K562 (cell line): Measurements from ENCODE around the gene USP19. TPM values are rescaled to one million over a fixed set of nuclear protein-coding genes. Genes with fewer than 3 reads are reported as not detected.

Source experiments
- CXXC5 ChIP-seq: fragments of 250-450 bp; sonication (Bioruptor Pico); IDR thresholded peaks from 2 replicates; pipeline ENCODE4 v1.8.0; 2022; ENCODE audit warnings: inconsistent platforms, mild to moderate bottlenecking, moderate library complexity
- LCOR ChIP-seq: sonication (generic); formaldehyde crosslinking; IDR thresholded peaks from 2 replicates; pipeline ENCODE4 v1.8.0; 2022; ENCODE audit warnings: mild to moderate bottlenecking, missing genetic modification reagents
- SMARCC2 ChIP-seq: fragments of 450-650 bp; IDR thresholded peaks from 2 replicates; pipeline ENCODE4 v1.6.1; 2017; ENCODE audit warnings: antibody characterized with exemption, moderate library complexity, mild to moderate bottlenecking, low read depth
- SMARCE1 ChIP-seq: fragments of 450-650 bp; IDR thresholded peaks from 2 replicates; pipeline ENCODE4 v1.7.1; 2016; ENCODE audit warnings: mild to moderate bottlenecking
- ZBTB40 ChIP-seq, 2 experiments: fragments of 450-650 bp in 1 of 2; sonication (generic) in 1 of 2; formaldehyde crosslinking in 1 of 2; IDR thresholded peaks; 2 replicates each; pipeline versions ENCODE4 v1.7.1 to v1.9.0; 2016 to 2022; ENCODE audit warnings: inconsistent platforms in 1 of 2, mild to moderate bottlenecking in 1 of 2, missing genetic modification reagents in 1 of 2
- ZNF449 ChIP-seq: fragments of 250-450 bp; sonication (Bioruptor Pico); IDR thresholded peaks from 2 replicates; pipeline ENCODE4 v1.8.0; 2022; ENCODE audit warnings: moderate library complexity, mild to moderate bottlenecking, inconsistent platforms
- polyA plus RNA-seq, 8 experiments: library from polyadenylated mRNA; depleted of rRNA in 4 of 8; stranded (reverse) in 5 of 8; unstranded in 3 of 8; fragments of >200 nt; fragmentation: Nextera tagmentation in 2 of 8; fragmentation: Illumina TruSeq in 1 of 8; extraction: Ambion mirVana in 2 of 8; extraction: Trizol in 1 of 8; gene quantifications; 2 replicates each; pipeline versions ENCODE4 v1.2.1 to v1.2.3, GENCODE V29; 2011 to 2014; ENCODE audit warnings: inconsistent platforms in 1 of 8, missing spikeins in 1 of 8
- total RNA-seq, 7 experiments: library from RNA; depleted of rRNA in 6 of 7; stranded (reverse); fragments of >200 nt in 6 of 7; fragmentation: Illumina TruSeq in 2 of 7; extraction: Trizol in 2 of 7; gene quantifications; 2 replicates each; pipeline versions ENCODE4 v1.2.1 to v1.2.3, GENCODE V29; 2011 to 2021; ENCODE audit warnings: low replicate concordance in 1 of 7

Gene USP19
- total and polyA plus RNA-seq, 9 of the 15 experiments (the other 6 are each of a cell fraction or from before 2014, with no cell fraction given): 0.24 to 65.9 (median 36.9) TPM

- TF ChIP-seq LCOR (CRISPR knock-in tag) (no peak), SMARCC2 (no peak), ZBTB40 (IDR thresholded peaks at IDR 0.05) (no peak), ZBTB40 (CRISPR knock-in tag; IDR thresholded peaks at IDR 0.05) (no peak), SMARCE1 (no peak), ZNF449 (CRISPR knock-in tag) (no peak), CXXC5 (CRISPR knock-in tag) (no peak)
Measured at GRCh38 chr3:49134471-49135265, 14.0 kb upstream of the USP19 start (continued).
